Neuron (in vitro differentiated cells): ENCODE results near the gene ACOT11.

Experiments used
- H2AFZ ChIP-seq: one replicate; pipeline ENCODE4 v1.6.1; 2013; ENCODE audit warnings: low read depth, mild to moderate bottlenecking, inconsistent platforms, low read length, moderate library complexity
- H3K27me3 ChIP-seq: one replicate; pipeline ENCODE4 v1.6.1; 2013; ENCODE audit warnings: low read length; ENCODE audit not compliant: insufficient read depth
- H3K36me3 ChIP-seq: one replicate; pipeline ENCODE4 v1.6.1; 2013; ENCODE audit warnings: low read length; ENCODE audit not compliant: insufficient read depth
- H3K4me1 ChIP-seq: one replicate; pipeline ENCODE4 v1.6.1; 2013; ENCODE audit warnings: low read length; ENCODE audit not compliant: insufficient read depth
- H3K4me3 ChIP-seq: 2 replicates; pipeline ENCODE4 v1.5.1; 2013; ENCODE audit warnings: mild to moderate bottlenecking, low read length, moderate library complexity
- H3K9me3 ChIP-seq: one replicate; pipeline ENCODE4 v1.6.1; 2013; ENCODE audit warnings: low read length

Gene ACOT11

DNA sequence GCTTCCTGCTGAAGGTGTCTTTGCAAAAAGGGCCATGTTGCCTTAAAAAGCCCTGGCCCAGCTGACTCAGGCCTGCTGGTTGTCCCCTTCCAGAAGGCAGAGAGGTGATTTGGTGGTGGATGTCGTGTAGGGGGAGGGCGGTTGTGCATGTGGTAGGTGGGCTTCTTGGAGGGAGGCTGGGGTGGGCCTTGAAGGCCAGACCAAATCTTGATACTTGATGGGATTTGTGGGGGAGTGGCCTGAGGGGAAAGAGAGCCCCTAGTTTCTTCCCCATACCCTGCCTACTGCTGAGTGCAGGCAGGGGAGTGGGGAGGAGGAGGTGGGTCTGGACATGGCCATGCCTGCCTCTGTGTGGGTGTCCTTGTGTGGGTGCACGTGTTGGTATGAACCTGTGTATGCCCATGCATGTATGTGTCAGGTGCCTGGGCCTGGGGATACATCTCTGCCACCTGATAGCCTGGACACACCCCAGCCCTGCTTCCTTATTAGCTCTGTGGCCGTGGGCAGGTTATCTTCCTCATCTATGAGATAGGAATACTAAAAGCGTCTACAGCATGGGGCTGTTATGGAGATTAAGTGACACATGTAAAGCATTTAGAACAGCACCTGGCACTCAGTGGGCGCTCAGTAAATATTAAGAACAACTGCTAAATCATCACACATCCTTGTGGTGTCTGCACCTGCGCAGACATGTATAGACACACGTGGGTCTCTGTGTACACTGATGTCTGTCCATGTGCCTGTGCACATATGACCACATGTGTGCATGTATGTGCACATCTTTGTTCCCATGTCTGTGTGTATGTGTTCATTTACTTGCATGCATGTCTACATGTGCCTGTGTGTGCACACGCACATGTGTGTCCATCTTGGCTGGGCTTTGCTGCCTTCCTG lies 58.3 kb downstream of the ACOT11 start:
- Histone ChIP-seq H3K27me3 (no peaks in the 10 kb centered on the region), H3K4me3 (no peak overlapping the region), H2AFZ (no peak overlapping the region), H3K4me1 (no peaks in the 10 kb centered on the region), H3K9me3 (no peaks in the 10 kb centered on the region), H3K36me3 (no peaks in the 10 kb centered on the region)

DNA sequence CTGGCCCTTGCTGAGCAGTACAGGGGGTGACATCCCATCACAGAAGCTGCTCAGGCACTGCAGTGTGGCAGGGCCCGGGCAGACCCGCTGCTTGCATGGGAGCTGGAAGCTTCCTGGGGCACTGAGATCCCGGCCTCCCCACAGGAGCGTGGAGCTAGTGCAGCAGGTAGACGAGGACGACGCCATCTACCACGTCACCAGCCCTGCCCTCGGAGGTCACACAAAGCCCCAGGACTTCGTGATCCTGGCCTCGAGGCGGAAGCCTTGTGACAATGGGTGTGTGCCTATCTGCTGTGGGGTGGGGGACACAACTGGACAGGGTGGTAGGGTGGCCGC lies 58.9 kb downstream of the ACOT11 start:
- Histone ChIP-seq H3K36me3 (no peaks in the 10 kb centered on the region), H3K4me3 (no peak overlapping the region), H3K27me3 (no peaks in the 10 kb centered on the region), H2AFZ (no peak overlapping the region), H3K4me1 (no peaks in the 10 kb centered on the region), H3K9me3 (no peaks in the 10 kb centered on the region)

DNA sequence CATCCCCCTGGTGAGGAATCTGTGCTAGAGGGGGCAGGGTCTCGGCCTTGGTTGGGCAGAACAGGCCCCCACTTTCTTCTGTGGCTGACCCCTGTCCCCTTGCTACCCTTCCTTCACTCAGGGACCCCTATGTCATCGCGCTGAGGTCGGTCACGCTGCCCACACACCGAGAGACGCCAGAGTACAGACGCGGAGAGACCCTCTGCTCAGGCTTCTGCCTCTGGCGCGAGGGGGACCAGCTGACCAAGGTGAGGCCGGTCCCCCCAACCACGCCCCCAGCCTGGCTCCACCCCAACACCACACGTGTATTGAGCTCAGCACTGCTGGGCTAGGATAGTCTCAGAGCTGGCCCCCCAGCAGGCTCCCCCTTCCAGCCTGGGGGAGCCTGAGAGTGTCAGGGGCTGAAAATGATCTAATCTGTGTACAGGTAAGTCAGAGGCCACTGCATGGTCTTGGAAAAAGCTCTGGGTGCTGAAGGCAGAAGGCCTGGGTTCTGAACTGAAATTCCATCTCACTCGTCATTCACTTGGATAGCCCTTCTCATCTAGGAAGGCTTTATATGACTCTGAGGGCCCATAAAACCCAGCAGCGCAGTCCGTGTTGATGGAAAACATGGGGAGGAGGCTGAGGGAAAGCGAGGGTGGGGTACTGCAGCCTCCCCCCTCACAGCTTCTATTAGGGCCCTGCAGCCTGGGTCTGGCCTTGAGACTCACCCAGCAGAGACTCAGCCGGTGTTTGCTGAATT lies 60.0 kb downstream of the ACOT11 start:
- H3K4me1 ChIP-seq, result no peaks in the 10 kb centered on the region
- H3K9me3 ChIP-seq, result no peaks in the 10 kb centered on the region
- no peaks in the 10 kb centered on the region for H3K27me3 ChIP-seq

DNA sequence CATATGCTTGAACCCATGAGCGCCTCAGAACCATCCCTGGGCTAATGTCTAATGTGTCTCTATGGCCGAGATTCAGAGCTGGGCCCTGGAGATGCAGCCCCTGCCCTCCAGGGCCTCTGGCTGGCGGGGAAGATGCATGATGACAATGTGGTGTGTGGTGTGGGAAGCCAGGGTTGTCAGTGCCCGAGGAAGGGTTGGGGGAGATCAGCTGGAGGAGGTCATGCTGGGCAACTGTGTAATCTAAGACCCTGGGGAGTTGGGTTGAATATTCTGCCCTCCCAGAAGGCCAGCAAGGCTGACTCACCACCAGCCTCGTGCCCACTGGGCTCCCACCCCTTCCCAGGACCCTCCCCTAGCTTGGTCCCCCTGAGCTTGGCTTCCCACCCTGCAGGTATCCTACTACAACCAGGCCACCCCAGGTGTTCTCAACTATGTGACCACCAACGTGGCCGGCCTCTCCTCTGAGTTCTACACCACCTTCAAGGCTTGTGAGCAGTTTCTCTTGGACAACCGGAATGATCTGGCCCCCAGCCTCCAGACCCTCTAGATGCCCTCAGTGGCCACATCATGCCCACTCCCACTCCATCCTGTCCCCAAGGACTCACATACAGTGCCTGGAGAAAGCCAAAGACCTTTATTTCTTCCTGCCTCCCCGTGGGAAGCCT lies 60.7 kb downstream of the ACOT11 start:
- Histone ChIP-seq H3K9me3 (no peaks in the 10 kb centered on the region), H2AFZ (no peak overlapping the region), H3K4me1 (no peaks in the 10 kb centered on the region), H3K27me3 (no peaks in the 10 kb centered on the region), H3K4me3 (no peak overlapping the region), H3K36me3 (no peaks in the 10 kb centered on the region)

More for the DNA sequence above, 60.0 kb downstream of the ACOT11 start:
- H3K36me3 ChIP-seq, result no peaks in the 10 kb centered on the region
- no peak overlapping the region for H3K4me3 ChIP-seq
- H2AFZ ChIP-seq, result no peak overlapping the region

DNA sequence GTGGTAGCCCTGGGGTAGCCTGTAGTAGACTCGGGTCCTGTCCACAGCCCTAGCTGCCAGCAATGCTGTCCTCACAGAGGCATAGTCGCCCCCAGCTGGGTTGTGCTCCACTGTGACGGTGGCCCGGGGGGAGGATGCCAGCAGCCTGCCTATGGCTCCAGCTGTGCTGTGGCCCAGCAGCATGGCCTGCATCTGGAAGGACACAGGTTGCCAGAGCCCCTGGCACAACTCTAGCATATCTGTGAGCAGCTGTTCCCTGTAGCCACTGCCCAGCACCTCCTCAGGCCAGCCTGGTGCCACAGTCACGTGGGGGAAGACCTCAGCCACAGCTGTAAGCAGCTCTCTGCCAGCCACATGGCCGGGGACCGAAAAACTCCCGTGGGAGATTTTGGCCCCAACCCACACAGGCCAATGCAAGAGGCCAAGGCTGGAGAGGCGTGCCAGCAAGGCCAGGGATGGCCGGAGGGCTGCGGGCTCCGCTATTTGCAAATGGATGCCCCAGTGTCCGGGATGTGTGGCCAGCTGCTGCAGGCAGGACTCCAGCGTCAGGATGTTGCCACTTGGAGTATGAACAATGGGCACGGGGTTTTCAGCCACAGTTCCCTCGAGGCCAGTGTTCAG lies 61.4 kb downstream of the ACOT11 start:
- H3K4me3 ChIP-seq, result no peak overlapping the region

DNA sequence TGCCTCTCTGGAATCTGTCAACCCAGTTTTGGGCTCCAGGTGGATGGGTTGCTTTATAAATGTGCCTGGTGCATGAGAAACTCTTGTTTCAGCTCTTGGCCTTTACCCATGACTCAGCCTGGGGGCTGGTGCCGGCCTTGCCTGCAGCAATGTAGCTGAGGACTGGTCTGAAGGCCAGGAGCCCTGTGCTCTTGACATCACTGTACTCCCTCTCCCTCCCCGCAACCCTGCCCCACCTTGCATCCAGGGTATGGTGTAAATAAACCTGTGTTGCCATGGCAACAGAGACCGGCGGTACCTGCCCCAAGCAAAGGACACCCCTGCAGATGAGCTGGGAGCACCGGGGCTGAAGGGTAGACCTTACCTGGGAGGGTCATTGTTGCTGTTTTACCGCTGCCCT lies 62.0 kb downstream of the ACOT11 start:
- Histone ChIP-seq H3K36me3 (no peaks in the 10 kb centered on the region), H3K27me3 (no peaks in the 10 kb centered on the region), H2AFZ (no peak overlapping the region), H3K4me3 (no peak overlapping the region), H3K9me3 (no peaks in the 10 kb centered on the region), H3K4me1 (no peaks in the 10 kb centered on the region)

More for the DNA sequence above, 61.4 kb downstream of the ACOT11 start:
- no peaks in the 10 kb centered on the region for H3K9me3 ChIP-seq
- H3K27me3 ChIP-seq, result no peaks in the 10 kb centered on the region
- no peak overlapping the region for H2AFZ ChIP-seq
- no peaks in the 10 kb centered on the region for H3K4me1 ChIP-seq
- no peaks in the 10 kb centered on the region for H3K36me3 ChIP-seq

DNA sequence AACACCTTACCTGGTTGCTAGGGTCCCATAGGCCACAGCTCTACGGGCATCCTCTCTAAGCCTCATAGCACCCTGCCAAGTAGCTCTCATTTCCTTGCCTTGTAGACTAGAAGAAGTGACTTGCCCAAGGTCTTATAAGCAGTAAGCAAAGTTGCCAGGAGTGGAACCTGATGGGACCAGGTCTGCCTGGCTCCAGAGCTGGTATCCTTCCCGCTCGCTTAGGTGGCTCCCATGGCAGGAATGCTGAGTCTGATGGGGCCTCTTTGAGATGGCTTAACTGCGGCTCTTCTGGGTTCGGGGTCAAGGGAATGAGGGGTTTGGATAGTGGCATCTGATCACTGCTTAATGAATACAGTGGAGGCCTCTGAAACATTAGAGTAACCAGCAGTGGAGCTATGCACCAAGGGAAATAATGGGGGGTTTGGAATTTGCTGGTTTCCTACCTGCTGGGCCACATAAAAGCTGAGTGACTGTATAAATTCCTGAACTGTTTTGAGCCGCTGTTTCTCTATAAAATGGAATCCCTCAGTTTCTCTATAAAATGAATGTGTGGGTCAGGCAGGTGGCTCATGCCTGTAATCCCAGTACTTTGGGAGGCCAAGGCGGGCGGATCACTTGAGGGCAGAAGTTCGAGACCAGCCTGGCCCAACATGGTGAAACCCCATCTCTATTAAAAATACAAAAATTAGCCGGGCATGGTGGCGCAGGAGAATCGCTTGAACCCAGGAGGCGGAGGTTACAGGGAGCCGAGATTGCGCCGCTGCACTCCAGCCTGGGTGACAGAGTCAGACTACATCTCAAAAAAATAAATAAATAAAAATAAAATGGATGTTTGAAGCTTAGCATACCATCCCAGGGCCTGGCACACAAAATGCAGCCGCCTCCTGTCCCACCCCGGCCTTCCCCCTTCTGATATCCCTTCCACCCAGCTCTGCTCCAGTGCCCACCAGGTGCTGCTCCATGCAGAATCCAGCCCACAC lies 62.9 kb downstream of the ACOT11 start:
- Histone ChIP-seq H3K27me3 (no peaks in the 10 kb centered on the region), H3K9me3 (no peaks in the 10 kb centered on the region), H2AFZ (no peak overlapping the region), H3K36me3 (no peaks in the 10 kb centered on the region), H3K4me1 (no peaks in the 10 kb centered on the region), H3K4me3 (no peak overlapping the region)

DNA sequence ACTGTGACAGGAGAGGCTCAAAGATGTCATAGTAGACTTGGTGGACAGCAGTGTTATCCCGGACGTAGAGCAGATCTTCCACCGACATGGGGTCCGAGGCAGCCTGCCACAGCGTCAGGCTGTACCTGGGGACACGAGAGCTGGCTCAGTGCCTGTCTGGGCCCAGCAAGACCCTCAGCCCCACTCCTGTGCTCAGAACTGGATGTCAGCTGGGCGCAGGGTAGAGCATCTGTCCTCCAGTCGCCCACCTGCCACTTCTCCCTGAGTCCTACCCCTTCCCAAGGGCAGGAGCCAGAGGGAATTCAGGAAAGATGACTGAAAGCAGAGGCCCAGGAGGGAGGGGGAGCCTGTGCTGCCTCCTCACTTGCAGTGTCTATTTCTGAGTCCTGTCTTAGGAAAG lies 63.6 kb downstream of the ACOT11 start:
- no peaks in the 10 kb centered on the region for H3K36me3 ChIP-seq
- no peaks in the 10 kb centered on the region for H3K27me3 ChIP-seq
- no peaks in the 10 kb centered on the region for H3K4me1 ChIP-seq
- H3K9me3 ChIP-seq, result no peaks in the 10 kb centered on the region
- no peak overlapping the region for H2AFZ ChIP-seq
- no peak overlapping the region for H3K4me3 ChIP-seq

DNA sequence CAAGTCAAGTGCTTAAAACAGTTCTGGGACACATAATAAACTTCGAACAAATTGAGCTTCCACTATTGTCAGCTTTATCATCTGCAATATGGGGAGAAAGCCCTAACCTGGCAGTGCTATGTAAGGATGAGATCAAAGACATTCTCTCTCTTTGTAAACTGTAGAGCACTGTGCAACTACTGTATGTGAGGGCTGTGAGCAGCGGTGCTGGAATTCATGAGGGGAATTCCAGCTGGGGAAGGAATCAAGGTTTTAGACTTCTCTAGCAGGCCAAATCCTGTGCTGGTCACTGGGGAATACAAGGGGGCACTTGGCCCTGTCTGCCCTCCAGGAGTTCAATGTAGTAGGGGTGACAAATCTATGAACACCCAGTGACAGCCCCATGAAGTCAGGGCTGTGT lies 66.0 kb downstream of the ACOT11 start:
- Histone ChIP-seq H3K36me3 (no peaks in the 10 kb centered on the region), H3K27me3 (no peaks in the 10 kb centered on the region), H2AFZ (no peak overlapping the region), H3K9me3 (no peaks in the 10 kb centered on the region), H3K4me3 (no peak overlapping the region), H3K4me1 (no peaks in the 10 kb centered on the region)

DNA sequence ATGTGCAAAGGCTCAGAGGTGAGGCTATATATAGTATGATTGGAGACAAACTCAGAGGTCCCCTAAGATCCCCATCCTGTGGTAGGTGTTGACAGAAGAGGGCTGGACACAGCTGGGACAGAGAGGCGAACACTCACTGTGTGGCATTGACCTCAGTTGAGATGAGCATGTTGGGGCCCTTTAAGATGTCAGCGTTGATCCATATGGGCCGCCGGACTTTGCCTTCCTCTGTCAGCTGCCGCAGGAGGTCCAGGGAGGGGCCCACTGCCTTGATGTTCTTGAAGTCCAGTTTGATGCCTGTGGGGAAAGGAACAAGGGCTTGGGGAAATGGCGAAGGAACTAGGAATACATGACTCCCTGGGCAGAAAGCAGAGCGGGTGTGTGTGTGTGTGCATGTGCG lies 66.5 kb downstream of the ACOT11 start:
- H3K4me1 ChIP-seq, result no peaks in the 10 kb centered on the region
- H3K36me3 ChIP-seq, result no peaks in the 10 kb centered on the region
- no peaks in the 10 kb centered on the region for H3K9me3 ChIP-seq
- no peak overlapping the region for H3K4me3 ChIP-seq
- no peaks in the 10 kb centered on the region for H3K27me3 ChIP-seq
- H2AFZ ChIP-seq, result no peak overlapping the region

DNA sequence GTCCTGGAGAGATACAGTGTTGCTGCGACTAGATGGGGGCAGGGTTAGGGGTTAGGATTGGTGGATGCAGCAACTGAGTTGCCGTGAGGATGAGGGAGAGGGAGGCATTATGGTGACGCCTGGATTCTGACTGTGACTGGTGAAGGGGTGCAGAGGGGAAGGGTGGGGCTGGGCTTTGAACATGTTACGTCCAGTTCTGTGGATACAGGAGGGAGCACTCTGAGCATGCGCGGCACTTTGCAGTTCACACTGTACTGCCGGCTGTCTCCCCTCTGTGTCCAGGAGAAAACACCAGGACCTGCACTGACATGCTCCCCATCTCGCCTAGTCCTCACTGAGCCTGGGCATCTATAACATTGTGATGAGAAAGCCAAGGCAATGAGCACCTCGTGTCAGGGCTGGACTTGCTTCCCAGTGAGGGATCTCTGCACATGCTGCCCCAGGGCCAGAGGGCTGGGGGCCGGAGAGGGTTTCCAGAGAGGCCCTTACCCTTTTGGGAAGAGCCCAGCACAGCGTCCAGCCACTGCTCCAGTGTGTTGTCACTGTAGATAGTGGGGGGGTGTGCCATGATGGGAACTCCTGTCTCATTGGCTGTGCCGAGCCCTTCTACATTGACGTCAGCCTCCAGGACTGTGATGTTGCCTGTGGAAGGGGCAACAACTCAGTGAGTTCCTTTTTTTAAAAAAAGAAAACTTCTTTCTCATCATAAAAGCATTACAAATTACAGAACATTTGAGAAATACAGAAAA lies 67.7 kb downstream of the ACOT11 start:
- Histone ChIP-seq H3K4me3 (no peak overlapping the region), H3K36me3 (no peaks in the 10 kb centered on the region), H3K4me1 (no peaks in the 10 kb centered on the region), H3K9me3 (no peaks in the 10 kb centered on the region), H2AFZ (no peak overlapping the region), H3K27me3 (no peaks in the 10 kb centered on the region)

DNA sequence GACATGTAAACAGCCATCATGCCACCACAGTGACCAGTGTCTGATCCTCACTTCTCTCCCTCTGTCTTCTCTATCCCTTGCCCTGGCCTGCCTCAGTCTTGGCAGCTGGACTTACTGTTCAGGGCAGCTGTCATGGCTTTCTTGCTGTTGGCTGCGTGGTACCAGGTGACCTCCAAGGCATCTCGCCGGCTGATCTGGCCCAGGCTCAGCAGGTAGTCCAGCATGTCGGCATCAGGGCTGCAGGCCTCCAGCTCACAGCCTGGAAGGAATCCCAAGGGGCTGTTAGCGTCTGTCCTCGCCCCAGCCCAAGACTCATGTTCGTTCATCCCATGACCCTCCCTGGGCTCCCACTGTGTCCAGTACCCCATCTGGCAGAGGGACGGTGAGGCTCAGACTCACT lies 71.7 kb downstream of the ACOT11 start:
- Histone ChIP-seq H3K4me3 (no peak overlapping the region), H3K9me3 (no peaks in the 10 kb centered on the region), H3K36me3 (no peaks in the 10 kb centered on the region), H3K4me1 (no peaks in the 10 kb centered on the region), H3K27me3 (peaks cover under 1% of the 10 kb centered on the region), H2AFZ (no peak overlapping the region)
